Caco-2 (cell line): Measurements from ENCODE around the gene PHGDH. TPM values are rescaled to one million over a fixed set of nuclear protein-coding genes. Genes with fewer than 3 reads are reported as not detected.

Experiments
- BruUV-seq: library from RNA; stranded (reverse); fragments of 400-500 nt; replicated peaks from 2 replicates; lab custom pipeline; 2021; lab: Mats Ljungman, UMichigan
- CTCF ChIA-PET: fragments of 300-600 bp; sonication (Branson Sonifier 250); formaldehyde crosslinking; loops from one replicate; lab custom pipeline; 2022; ENCODE audit warnings: antibody characterized with exemption; lab: Charles Lee
- POLR2A ChIA-PET: fragments of 300-600 bp; sonication (Branson Sonifier 250); formaldehyde crosslinking; loops from one replicate; lab custom pipeline; 2022; ENCODE audit warnings: antibody characterized with exemption; lab: Charles Lee
- DNase-seq, 2 experiments: peaks; one replicate each; pipeline versions ENCODE4 v3.0.0 to v3.0.0-alpha.2; 2020 to 2022
- H3K27me3 ChIP-seq: replicated peaks from 2 replicates; pipeline ENCODE4 v1.6.0; 2011; ENCODE audit warnings: low read length; ENCODE audit not compliant: control insufficient read depth, insufficient read depth
- H3K36me3 ChIP-seq: 2 replicates; pipeline ENCODE4 v1.5.1; 2011; ENCODE audit warnings: low read length; ENCODE audit not compliant: control insufficient read depth, insufficient read depth
- H3K4me1 ChIP-seq: fragments of 250-450 bp; sonication (Bioruptor Pico); 2 replicates; pipeline ENCODE4 v1.5.1; 2020; ENCODE audit warnings: mild to moderate bottlenecking
- H3K4me3 ChIP-seq: 2 replicates; pipeline ENCODE4 v1.5.1; 2011; ENCODE audit warnings: low read depth, mild to moderate bottlenecking, control low read depth, low read length
- H3K9me3 ChIP-seq: fragments of 250-450 bp; sonication (Bioruptor Pico); 2 replicates; pipeline ENCODE4 v1.5.1; 2020; ENCODE audit warnings: mild to moderate bottlenecking, moderate library complexity
- H3K27ac Mint-ChIP-seq: one replicate; pipeline ENCODE4 v1.8.0; 2022; ENCODE audit warnings: mixed read lengths; ENCODE audit not compliant: unreplicated experiment
- H3K27me3 Mint-ChIP-seq: one replicate; pipeline ENCODE4 v1.8.0; 2022; ENCODE audit warnings: mixed read lengths; ENCODE audit not compliant: insufficient read depth, unreplicated experiment
- H3K36me3 Mint-ChIP-seq: one replicate; pipeline ENCODE4 v1.8.0; 2022; ENCODE audit warnings: mild to moderate bottlenecking, mixed read lengths; ENCODE audit not compliant: insufficient read depth, unreplicated experiment
- H3K4me1 Mint-ChIP-seq: one replicate; pipeline ENCODE4 v1.8.0; 2022; ENCODE audit warnings: low read depth, mixed read lengths; ENCODE audit not compliant: unreplicated experiment
- H3K4me3 Mint-ChIP-seq: one replicate; pipeline ENCODE4 v1.8.0; 2022; ENCODE audit warnings: mild to moderate bottlenecking, moderate library complexity, mixed read lengths; ENCODE audit not compliant: unreplicated experiment
- H3K9me3 Mint-ChIP-seq: one replicate; pipeline ENCODE4 v1.8.0; 2022; ENCODE audit warnings: mixed read lengths; ENCODE audit not compliant: unreplicated experiment
- CTCF ChIP-seq, 2 experiments: fragments of 200-600 bp in 1 of 2; IDR thresholded peaks; 1 replicate in 1 of 2; 2 replicates in 1 of 2; pipeline versions ENCODE4 v1.5.1 to v1.8.0; 2011 to 2022; ENCODE audit warnings: antibody characterized with exemption in 1 of 2, control low read depth in 1 of 2, inconsistent platforms in 1 of 2, low read depth in 1 of 2, low read length in 1 of 2, mild to moderate bottlenecking in 1 of 2, moderate library complexity in 1 of 2; ENCODE audit not compliant: insufficient read depth in 1 of 2, severe bottlenecking in 1 of 2, unreplicated experiment in 1 of 2
- intact Hi-C: fragments of 100-400 bp; cut with micrococcal nuclease; formaldehyde crosslinking; loops from one replicate; pipeline ENCODE4 v1.10.0; 2022; ENCODE audit not compliant: unreplicated experiment
- total RNA-seq: library from RNA; stranded (reverse); gene quantifications from 2 replicates; pipeline ENCODE4 v1.2.3, GENCODE V29; 2022

Gene PHGDH
- total RNA-seq, 1 experiment from 2014 or later: 410 TPM

- peaks cover 22% of the 10 kb centered on the region for H3K4me1 Mint-ChIP-seq
- Histone ChIP-seq H3K9me3 (no peaks in the 10 kb centered on the region), H3K27me3 (no peaks in the 10 kb centered on the region), H3K4me1 (peaks cover 14% of the 10 kb centered on the region), H3K4me3 (no peak overlapping the region), H3K36me3 (peaks cover 2% of the 10 kb centered on the region; the same call in 1 of the 2 replicates)
- POLR2A ChIA-PET: no interaction called here
- H3K9me3 Mint-ChIP-seq: no peaks in the 10 kb centered on the region
- BruUV-seq: no TSS peak
- DNase-seq: no peak
- TF ChIP-seq CTCF (IDR thresholded peaks at IDR 0.05; ENCODE audit: insufficient read depth in 1 of 2, low read depth in 1 of 2, low read length in 1 of 2, severe bottlenecking in 1 of 2, unreplicated experiment in 1 of 2): no peak
- no peaks in the 10 kb centered on the region for H3K27me3 Mint-ChIP-seq
- no peak overlapping the region for H3K4me3 Mint-ChIP-seq
- H3K36me3 Mint-ChIP-seq: peaks cover 78% of the 10 kb centered on the region
- peak overlapping the region; percentile 79 for H3K27ac Mint-ChIP-seq
- CTCF ChIA-PET: no interaction called here
- intact Hi-C loops: no loop called here
These were observed 10.2 kb downstream of the PHGDH start for GRCh38 chr1:119721896-119722295.

GRCh38 chr1:119724611-119725218 is 13.0 kb downstream of the PHGDH start:
- H3K36me3 Mint-ChIP-seq: peaks cover 98% of the 10 kb centered on the region
- BruUV-seq: no TSS peak
- POLR2A ChIA-PET: interaction anchor here (1.1 kb wide), 1 partner anchor 13 kb away, joined by 3 read pairs; the partner anchor contains the start of gene PHGDH
- Histone ChIP-seq H3K36me3 (peaks cover 2% of the 10 kb centered on the region; the same call in 1 of the 2 replicates), H3K4me1 (peaks cover 14% of the 10 kb centered on the region), H3K27me3 (no peaks in the 10 kb centered on the region), H3K9me3 (no peaks in the 10 kb centered on the region), H3K4me3 (no peak overlapping the region)
- no peak for TF ChIP-seq CTCF (IDR thresholded peaks at IDR 0.05; ENCODE audit: insufficient read depth in 1 of 2, low read depth in 1 of 2, low read length in 1 of 2, severe bottlenecking in 1 of 2, unreplicated experiment in 1 of 2)
- H3K27me3 Mint-ChIP-seq: no peaks in the 10 kb centered on the region
- H3K4me3 Mint-ChIP-seq: no peak overlapping the region
- no peak overlapping the region for H3K27ac Mint-ChIP-seq
- H3K4me1 Mint-ChIP-seq: peaks cover 21% of the 10 kb centered on the region
- no peak for DNase-seq
- no peaks in the 10 kb centered on the region for H3K9me3 Mint-ChIP-seq
- CTCF ChIA-PET: no interaction called here
- intact Hi-C loops: loop anchor here (5.0 kb wide), 1 partner anchor 112 kb away; no protein-coding TSS in a partner anchor

- no peak for TF ChIP-seq CTCF (IDR thresholded peaks at IDR 0.05; ENCODE audit: insufficient read depth in 1 of 2, low read depth in 1 of 2, low read length in 1 of 2, severe bottlenecking in 1 of 2, unreplicated experiment in 1 of 2)
- H3K9me3 Mint-ChIP-seq: no peaks in the 10 kb centered on the region
- POLR2A ChIA-PET: no interaction called here
- H3K4me3 Mint-ChIP-seq: no peak overlapping the region
- intact Hi-C loops: loop anchor here (5.0 kb wide), 1 partner anchor 113 kb away; no protein-coding TSS in a partner anchor
- Histone ChIP-seq H3K36me3 (peaks cover 2% of the 10 kb centered on the region; the same call in 1 of the 2 replicates), H3K9me3 (no peaks in the 10 kb centered on the region), H3K4me3 (no peak overlapping the region), H3K4me1 (peaks cover 14% of the 10 kb centered on the region), H3K27me3 (no peaks in the 10 kb centered on the region)
- BruUV-seq: no TSS peak
- H3K4me1 Mint-ChIP-seq: peaks cover 14% of the 10 kb centered on the region
- no peak overlapping the region for H3K27ac Mint-ChIP-seq
- peaks cover 100% of the 10 kb centered on the region for H3K36me3 Mint-ChIP-seq
- DNase-seq: no peak
- H3K27me3 Mint-ChIP-seq: no peaks in the 10 kb centered on the region
- CTCF ChIA-PET: no interaction called here
These were observed 13.9 kb downstream of the PHGDH start for GRCh38 chr1:119725626-119726025.
